ENCODE measurements around the gene MACF1. TPM values are rescaled to one million over a fixed set of nuclear protein-coding genes. Genes with fewer than 3 reads are reported as not detected.

Gene MACF1
- total and polyA plus RNA-seq, 7 donors: 38.9 to 162 (median 71.4) TPM

DNA sequence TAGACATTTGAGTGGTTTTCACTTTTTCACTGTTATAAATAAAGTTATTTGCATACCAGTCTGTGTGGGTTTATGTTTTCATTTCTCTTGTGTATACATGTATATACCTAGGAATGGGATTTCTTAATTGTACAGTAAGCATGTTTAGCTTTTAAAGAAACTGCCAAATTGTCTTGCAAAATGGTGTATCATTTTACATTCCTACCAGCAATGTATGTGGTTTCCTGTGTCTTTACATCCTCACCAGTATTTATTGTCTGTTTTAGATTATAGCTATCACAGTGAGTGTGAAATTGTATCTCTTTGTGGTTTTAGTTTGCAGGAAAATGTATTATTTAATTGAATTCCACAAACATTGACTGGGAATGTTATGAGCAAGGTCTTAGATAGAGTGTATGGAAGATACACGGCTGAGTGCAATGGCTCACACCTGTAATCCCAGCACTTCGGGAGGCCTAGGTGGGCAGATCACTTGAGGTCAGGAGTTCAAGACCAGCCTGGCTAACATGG lies 57.3 kb downstream of the MACF1 start:
- ATAC-seq: no peak
- no peak overlapping the region for H3K4me3 ChIP-seq
- intact Hi-C loops (cut with DNase I): no loop called here
- TF ChIP-seq, protein P1, sequence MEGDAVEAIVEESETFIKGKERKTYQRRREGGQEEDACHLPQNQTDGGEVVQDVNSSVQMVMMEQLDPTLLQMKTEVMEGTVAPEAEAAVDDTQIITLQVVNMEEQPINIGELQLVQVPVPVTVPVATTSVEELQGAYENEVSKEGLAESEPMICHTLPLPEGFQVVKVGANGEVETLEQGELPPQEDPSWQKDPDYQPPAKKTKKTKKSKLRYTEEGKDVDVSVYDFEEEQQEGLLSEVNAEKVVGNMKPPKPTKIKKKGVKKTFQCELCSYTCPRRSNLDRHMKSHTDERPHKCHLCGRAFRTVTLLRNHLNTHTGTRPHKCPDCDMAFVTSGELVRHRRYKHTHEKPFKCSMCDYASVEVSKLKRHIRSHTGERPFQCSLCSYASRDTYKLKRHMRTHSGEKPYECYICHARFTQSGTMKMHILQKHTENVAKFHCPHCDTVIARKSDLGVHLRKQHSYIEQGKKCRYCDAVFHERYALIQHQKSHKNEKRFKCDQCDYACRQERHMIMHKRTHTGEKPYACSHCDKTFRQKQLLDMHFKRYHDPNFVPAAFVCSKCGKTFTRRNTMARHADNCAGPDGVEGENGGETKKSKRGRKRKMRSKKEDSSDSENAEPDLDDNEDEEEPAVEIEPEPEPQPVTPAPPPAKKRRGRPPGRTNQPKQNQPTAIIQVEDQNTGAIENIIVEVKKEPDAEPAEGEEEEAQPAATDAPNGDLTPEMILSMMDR (IDR thresholded peaks at IDR 0.05): no peak
- H3K27me3 ChIP-seq (ENCODE audit: insufficient read depth in 3 of 3, low read length in 2 of 3): no peaks in the 10 kb centered on the region
- H3K36me3 ChIP-seq (ENCODE audit: insufficient read depth in 1 of 2, low read depth in 1 of 2): peaks cover 0 to 24% of the 10 kb centered on the region in 2 donors
- H3K4me1 ChIP-seq: peaks cover 13% of the 10 kb centered on the region
- no peak for DNase-seq
- WGBS, 3 donors: 87 to 92% (median 88%) methylated on average over 2 of the region's 2 CpGs
- H3K9me3 ChIP-seq: no peaks in the 10 kb centered on the region
- no peak overlapping the region for H3K27ac ChIP-seq

DNA sequence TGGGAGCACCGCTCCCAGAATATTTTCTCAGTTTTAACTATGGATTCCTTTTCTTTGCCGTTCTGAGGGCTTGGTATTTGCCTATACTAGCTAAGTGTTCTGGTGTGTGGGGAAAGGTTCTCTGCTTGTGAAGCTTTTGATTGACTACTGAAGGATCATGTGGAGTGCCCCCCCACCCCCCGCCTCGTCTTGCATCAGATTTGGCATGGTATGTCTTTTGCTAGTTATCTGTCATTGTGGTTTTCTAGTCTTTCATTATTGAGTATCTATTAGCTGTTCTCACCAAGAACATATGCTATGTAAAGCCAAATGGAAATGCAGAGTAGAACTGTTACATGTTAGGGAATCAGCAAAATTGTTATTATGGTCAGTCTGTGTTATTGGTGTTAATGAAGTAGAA lies 58.3 kb downstream of the MACF1 start:
- Histone ChIP-seq H3K4me3 (no peak overlapping the region), H3K9me3 (no peaks in the 10 kb centered on the region), H3K27me3 (ENCODE audit: insufficient read depth in 3 of 3, low read length in 2 of 3) (no peaks in the 10 kb centered on the region), H3K4me1 (peaks cover 13% of the 10 kb centered on the region), H3K36me3 (ENCODE audit: insufficient read depth in 1 of 2, low read depth in 1 of 2) (peaks cover 0 to 16% of the 10 kb centered on the region in 2 donors), H3K27ac (no peak overlapping the region)
- intact Hi-C loops (cut with DNase I): no loop called here
- DNase-seq (no peak), ATAC-seq (no peak)
- TF ChIP-seq, protein P1 (IDR thresholded peaks at IDR 0.05): no peak
- WGBS, 3 donors: 79 to 92% (median 83%) methylated on average over 4 of the region's 4 CpGs

DNA sequence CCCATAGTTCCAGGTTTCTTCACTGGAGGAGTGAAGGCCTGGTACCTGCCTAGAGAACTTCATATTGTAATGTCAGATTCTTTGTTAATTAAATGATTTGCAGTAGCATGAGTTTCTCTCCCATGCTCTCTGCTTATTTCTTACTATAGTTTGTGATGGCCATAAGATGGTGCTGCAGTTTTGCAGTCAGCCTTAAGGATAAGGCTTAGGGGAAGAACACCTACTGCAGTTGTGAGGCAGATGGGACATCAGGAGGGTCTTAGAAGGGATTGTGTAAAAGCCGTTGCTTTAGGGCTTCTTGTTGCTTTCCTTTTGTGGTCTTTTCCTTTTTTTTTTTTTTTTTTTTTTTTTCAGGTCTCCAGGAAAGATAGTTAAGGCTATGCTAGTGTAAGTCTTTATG lies 61.8 kb downstream of the MACF1 start:
- DNase-seq: no peak
- H3K27ac ChIP-seq: no peak overlapping the region
- 43 to 61% (median 48%) methylated on average over 1 of the region's 1 CpG for WGBS, 3 donors
- TF ChIP-seq, protein P1 (IDR thresholded peaks at IDR 0.05): no peak
- peaks cover 30% of the 10 kb centered on the region for H3K4me1 ChIP-seq
- H3K27me3 ChIP-seq (ENCODE audit: insufficient read depth in 3 of 3, low read length in 2 of 3): no peaks in the 10 kb centered on the region
- H3K4me3 ChIP-seq: no peak overlapping the region
- ATAC-seq: no peak
- no peaks in the 10 kb centered on the region for H3K9me3 ChIP-seq
- intact Hi-C loops (cut with DNase I): no loop called here
- no peaks in the 10 kb centered on the region for H3K36me3 ChIP-seq (ENCODE audit: insufficient read depth in 1 of 2, low read depth in 1 of 2)

DNA sequence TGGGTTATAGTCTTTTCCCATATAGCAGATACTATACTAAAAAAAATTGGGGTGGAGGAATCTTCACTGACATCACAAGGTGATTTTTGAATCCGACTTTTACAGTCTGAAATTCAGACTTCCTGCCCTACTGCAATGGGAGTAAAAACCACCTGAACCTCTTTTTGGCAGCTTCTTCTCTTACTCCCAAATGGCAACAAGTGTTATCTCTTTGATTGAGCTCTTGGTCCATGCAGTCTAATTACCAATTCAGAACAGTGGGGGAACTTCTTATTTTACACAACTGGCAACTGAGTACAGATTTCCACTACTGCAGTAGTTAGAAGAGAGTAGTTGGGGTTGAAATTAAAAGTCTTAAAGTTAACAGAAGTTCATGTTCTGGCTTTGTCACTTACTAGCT lies 62.3 kb downstream of the MACF1 start:
- no peaks in the 10 kb centered on the region for H3K9me3 ChIP-seq
- DNase-seq (no peak), ATAC-seq (no peak)
- peaks cover 34% of the 10 kb centered on the region for H3K4me1 ChIP-seq
- no peak overlapping the region for H3K27ac ChIP-seq
- 82 to 87% (median 86%) methylated on average over 1 of the region's 1 CpG for WGBS, 3 donors
- no peaks in the 10 kb centered on the region for H3K27me3 ChIP-seq (ENCODE audit: insufficient read depth in 3 of 3, low read length in 2 of 3)
- intact Hi-C loops (cut with DNase I): no loop called here
- no peaks in the 10 kb centered on the region for H3K36me3 ChIP-seq (ENCODE audit: insufficient read depth in 1 of 2, low read depth in 1 of 2)
- H3K4me3 ChIP-seq: no peak overlapping the region
- TF ChIP-seq, protein P1 (IDR thresholded peaks at IDR 0.05): no peak

DNA sequence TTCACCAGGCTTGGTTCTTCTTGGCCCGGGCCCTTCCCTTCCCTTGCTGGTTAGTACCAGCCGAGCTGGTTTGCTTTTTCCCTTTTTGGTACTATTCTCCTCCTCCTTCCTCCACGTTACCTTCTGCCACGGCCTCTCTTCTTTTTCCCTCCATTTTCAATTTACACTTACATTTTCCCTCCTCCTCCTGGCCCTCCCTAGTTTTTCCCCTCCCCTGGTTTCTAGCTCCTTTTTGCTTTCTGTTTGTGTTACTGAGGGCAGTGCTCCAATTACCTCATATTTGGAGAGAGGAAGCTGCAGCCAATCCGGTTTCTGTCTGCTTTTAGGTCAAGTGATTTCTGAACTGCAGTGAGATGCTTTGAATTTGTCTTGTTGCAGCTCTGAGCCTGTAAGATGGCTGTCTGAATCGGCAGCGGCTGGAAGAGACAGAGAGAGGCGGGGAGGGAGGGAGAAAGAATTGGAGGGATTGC lies 63.7 kb downstream of the MACF1 start:
- TF ChIP-seq, protein P1 (IDR thresholded peaks at IDR 0.05): no peak
- no peaks in the 10 kb centered on the region for H3K36me3 ChIP-seq (ENCODE audit: insufficient read depth in 1 of 2, low read depth in 1 of 2)
- no peaks in the 10 kb centered on the region for H3K9me3 ChIP-seq
- no peaks in the 10 kb centered on the region for H3K27me3 ChIP-seq (ENCODE audit: insufficient read depth in 3 of 3, low read length in 2 of 3)
- intact Hi-C loops (cut with DNase I): no loop called here
- ATAC-seq (peak in 1 of 4 donors; percentile 28), DNase-seq (no peak)
- peak overlapping the region; percentile 31 for H3K27ac ChIP-seq
- WGBS, 3 donors: 19 to 27% (median 26%) methylated on average over 8 of the region's 8 CpGs
- peak overlapping the region; percentile 37 for H3K4me3 ChIP-seq
- H3K4me1 ChIP-seq: peaks cover 41% of the 10 kb centered on the region
